Measurements from ENCODE around the gene CARM1. TPM values are rescaled to one million over a fixed set of nuclear protein-coding genes. Genes with fewer than 3 reads are reported as not detected.

The CARM1 gene
- 117 and 151 TPM in 2 replicates for total RNA-seq (2014; rRNA removed; shearing (Covaris generic))

DNA sequence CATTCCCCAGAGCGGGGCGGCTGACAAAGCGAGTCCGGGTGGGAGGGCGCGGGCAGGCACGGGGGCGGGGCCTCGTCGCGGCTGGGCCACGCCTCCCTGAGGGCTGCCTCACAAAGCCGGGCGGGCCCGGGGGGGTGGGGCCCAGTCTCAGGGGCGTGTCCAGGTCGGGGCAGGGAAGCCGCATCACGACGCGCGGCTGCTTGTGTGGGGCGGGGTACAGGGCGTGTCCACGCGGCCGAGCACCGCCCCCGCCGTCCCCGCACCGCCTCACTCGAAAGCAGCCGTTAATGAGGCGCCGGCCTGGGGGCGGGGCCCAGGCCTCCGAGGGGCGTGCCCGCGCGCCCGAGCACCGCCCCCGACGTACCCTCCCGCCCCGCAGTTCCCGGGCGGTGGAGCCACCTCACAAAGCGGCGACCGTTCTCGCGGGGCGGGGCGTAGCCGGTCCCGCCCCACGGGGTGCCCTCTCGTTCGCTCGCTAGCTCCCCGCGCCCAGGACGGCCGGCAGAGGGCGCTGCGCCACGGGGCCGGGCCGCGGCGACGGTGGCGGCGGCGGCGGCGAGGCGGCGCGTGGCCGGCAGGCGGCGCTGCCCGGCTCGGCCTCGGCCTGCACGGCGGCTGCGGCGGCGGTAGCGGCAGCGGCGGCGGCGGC is at the start of gene CARM1:
CARM1 (plus strand) TSS at position 599 of the 649 bp plus-strand sequence. CDS start 150 bp downstream, outside the sequence.
- peak; percentile 100 for DNase-seq
- no peaks in the 10 kb centered on the region for H3K27me3 ChIP-seq (ENCODE audit: control insufficient read depth, insufficient read depth, low read length)
- no peaks in the 10 kb centered on the region for H3K36me3 ChIP-seq (replicated peaks; ENCODE audit: control insufficient read depth, insufficient read depth, low read length)
- H3K4me3 ChIP-seq (ENCODE audit: insufficient read depth, low read depth, low read length), result peak within 1 kb of the TSS; percentile 72

- H3K4me3 ChIP-seq (ENCODE audit: insufficient read depth, low read depth, low read length), result no peak overlapping the region
- no peaks in the 10 kb centered on the region for H3K27me3 ChIP-seq (ENCODE audit: control insufficient read depth, insufficient read depth, low read length)
- peak; percentile 30 for DNase-seq
- H3K36me3 ChIP-seq (replicated peaks; ENCODE audit: control insufficient read depth, insufficient read depth, low read length), result peaks cover 24% of the 10 kb centered on the region
Observed at GRCh38 chr19:10823690-10824089, 47.7 kb upstream of the CARM1 start.

DNA sequence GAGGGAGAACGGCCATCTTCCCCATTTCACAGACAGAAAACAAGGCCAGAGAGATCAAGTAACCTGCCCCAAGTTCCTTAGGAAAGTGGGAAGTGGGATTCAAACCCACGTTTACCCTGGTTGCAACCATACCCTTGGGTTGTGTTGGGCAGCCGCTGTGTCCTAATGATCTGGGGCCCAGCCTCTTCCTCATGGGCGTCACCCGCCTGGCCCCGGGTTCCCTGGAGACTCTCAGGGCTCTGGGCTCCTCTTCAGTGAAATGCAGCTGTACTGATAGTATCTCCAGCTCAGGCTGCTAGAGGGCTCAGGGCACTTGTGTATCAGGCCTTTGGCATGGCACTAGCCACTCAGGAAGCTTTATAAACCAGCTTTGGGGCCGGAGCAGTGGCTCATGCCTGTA is 45.1 kb upstream of the CARM1 start:
- no peak overlapping the region for H3K4me3 ChIP-seq (ENCODE audit: insufficient read depth, low read depth, low read length)
- peak; percentile 21 for DNase-seq

GRCh38 chr19:10826846-10827245 is 44.5 kb upstream of the CARM1 start:
- no peak overlapping the region for H3K4me3 ChIP-seq (ENCODE audit: insufficient read depth, low read depth, low read length)
- DNase-seq, result no peak
- peaks cover 17% of the 10 kb centered on the region for H3K36me3 ChIP-seq (replicated peaks; ENCODE audit: control insufficient read depth, insufficient read depth, low read length)
- H3K27me3 ChIP-seq (ENCODE audit: control insufficient read depth, insufficient read depth, low read length), result no peaks in the 10 kb centered on the region

More for the DNA sequence above, 45.1 kb upstream of the CARM1 start:
- H3K36me3 ChIP-seq (replicated peaks; ENCODE audit: control insufficient read depth, insufficient read depth, low read length), result peaks cover 18% of the 10 kb centered on the region
- H3K27me3 ChIP-seq (ENCODE audit: control insufficient read depth, insufficient read depth, low read length), result no peaks in the 10 kb centered on the region

DNA sequence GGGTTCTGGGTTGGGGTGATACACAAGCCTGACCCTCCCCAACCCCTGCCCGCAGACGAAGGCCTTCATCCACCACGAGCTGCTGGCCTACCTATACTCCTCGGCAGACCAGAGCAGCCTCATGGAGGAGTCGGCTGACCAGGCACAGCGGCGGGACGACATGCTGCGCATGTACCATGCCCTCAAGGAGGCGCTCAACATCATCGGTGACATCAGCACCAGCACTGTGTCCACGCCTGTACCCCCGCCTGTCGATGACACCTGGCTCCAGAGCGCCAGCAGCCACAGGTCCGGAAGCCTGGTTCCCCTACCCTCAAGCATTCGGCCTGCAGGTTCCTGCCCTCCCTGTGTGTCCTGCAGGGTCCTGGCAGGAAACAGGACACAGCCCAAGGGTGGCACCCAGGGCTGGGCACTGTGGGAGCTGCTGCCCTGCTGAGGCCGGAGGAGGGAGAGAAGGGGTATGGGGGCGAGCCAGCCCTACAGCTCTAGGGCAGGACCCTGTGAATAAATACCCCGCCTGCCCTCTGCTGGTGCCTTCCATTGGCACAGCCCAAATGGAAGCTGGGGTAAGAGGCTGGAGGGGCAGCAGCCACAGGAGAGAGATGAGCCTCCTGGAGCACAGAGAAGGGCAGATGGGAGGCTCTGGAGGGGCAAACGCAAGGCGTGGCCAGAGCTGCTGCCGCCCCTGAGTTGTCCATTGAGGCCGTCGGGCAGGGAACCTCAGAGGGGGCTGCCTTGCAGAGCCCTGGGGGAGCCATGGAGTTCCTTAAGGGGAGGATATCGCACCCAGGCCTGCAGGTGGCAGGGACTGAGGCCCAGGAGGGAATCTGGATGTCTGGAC is 42.2 kb upstream of the CARM1 start:
- peak; percentile 82 for DNase-seq
- Histone ChIP-seq H3K4me3 (ENCODE audit: insufficient read depth, low read depth, low read length) (no peak overlapping the region), H3K27me3 (ENCODE audit: control insufficient read depth, insufficient read depth, low read length) (no peaks in the 10 kb centered on the region), H3K36me3 (replicated peaks; ENCODE audit: control insufficient read depth, insufficient read depth, low read length) (peaks cover 17% of the 10 kb centered on the region)

DNA sequence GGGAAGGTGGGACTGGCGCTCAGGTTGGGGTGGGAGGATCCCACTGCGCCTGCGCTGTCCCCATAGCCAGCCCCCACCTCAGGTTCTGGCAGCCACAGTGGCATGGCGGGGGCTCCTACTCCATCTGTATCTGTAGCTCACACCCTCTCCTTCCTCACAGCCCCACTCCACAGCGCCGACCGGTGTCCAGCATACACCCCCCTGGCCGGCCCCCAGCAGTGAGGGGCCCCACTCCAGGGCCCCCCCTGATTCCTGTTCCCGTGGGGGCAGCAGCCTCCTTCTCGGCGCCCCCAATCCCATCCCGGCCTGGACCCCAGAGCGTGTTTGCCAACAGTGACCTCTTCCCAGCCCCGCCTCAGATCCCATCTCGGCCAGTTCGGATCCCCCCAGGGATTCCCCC is 41.4 kb upstream of the CARM1 start:
- Histone ChIP-seq H3K4me3 (ENCODE audit: insufficient read depth, low read depth, low read length) (no peak overlapping the region), H3K27me3 (ENCODE audit: control insufficient read depth, insufficient read depth, low read length) (no peaks in the 10 kb centered on the region), H3K36me3 (replicated peaks; ENCODE audit: control insufficient read depth, insufficient read depth, low read length) (peaks cover 13% of the 10 kb centered on the region)
- peak; percentile 55 for DNase-seq

DNA sequence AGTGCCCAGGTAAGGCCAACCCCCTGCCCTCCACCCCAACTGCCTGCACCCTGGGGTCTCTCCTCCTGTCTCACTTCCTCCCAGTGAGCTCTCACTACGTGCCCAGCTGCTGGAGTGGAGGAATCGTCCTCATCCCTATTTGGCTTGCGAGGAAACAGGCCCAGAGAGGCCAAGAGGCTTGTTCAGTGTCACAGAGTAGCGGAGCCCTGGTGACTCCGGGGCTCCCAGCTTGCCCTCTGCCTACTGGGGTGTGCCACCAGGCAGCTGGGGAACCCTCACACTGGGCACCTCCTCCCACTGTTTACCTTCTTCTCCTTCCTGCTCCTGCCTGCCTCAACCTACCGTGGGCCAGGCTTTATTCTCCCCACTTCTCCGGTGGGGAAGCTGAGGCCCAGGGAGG is 41.0 kb upstream of the CARM1 start:
- Histone ChIP-seq H3K36me3 (replicated peaks; ENCODE audit: control insufficient read depth, insufficient read depth, low read length) (peaks cover 12% of the 10 kb centered on the region), H3K4me3 (ENCODE audit: insufficient read depth, low read depth, low read length) (no peak overlapping the region), H3K27me3 (ENCODE audit: control insufficient read depth, insufficient read depth, low read length) (no peaks in the 10 kb centered on the region)
- peak; percentile 39 for DNase-seq

DNA sequence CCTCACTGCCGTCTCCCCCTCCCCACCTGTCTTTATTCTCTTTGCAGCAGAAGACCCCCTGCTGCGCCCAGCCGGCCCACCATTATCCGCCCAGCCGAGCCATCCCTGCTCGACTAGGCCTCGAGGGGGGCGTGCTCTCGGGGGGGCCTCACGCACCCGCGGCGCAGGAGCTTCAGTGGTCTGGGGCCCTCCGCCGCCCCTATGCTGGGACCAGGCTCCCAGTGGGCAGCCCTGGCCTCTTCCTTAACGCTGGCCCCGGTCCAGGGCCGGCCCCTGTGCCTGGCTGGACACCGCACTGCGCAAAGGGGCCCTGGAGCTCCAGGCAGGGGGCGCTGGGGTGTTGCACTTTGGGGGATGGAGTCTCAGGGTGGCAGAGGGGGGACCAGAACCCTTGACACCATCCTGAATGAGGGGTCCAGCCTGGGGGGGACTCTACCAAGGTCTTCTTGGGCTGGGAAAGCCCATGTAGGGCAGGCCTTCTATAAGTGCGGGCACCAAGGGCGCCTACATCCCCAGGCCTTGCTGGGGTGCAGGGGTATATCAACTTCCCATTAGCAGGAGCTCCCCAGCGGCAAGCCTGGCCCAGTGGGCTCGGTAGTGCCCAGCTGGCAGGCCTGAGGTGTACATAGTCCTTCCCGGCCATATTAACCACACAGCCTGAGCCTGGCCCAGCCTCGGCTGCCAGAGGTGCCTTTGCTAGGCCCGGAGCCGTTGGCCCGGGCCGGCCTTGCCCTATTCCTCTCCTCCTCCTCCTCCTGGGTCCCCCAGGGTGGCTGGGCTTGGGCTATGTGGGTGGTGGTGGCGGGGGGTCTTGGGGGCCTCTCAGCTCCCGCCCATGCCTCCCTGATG is 40.2 kb upstream of the CARM1 start:
- DNase-seq, result peak; percentile 57
- peaks cover 10% of the 10 kb centered on the region for H3K36me3 ChIP-seq (replicated peaks; ENCODE audit: control insufficient read depth, insufficient read depth, low read length)
- no peaks in the 10 kb centered on the region for H3K27me3 ChIP-seq (ENCODE audit: control insufficient read depth, insufficient read depth, low read length)
- H3K4me3 ChIP-seq (ENCODE audit: insufficient read depth, low read depth, low read length), result no peak overlapping the region

- Histone ChIP-seq H3K36me3 (replicated peaks; ENCODE audit: control insufficient read depth, insufficient read depth, low read length) (peaks cover 8% of the 10 kb centered on the region), H3K27me3 (ENCODE audit: control insufficient read depth, insufficient read depth, low read length) (no peaks in the 10 kb centered on the region; the same call in 1 of the 2 replicates), H3K4me3 (ENCODE audit: insufficient read depth, low read depth, low read length) (no peak overlapping the region)
- DNase-seq, result peak; percentile 33
Observed at GRCh38 chr19:10831987-10832938, 39.1 kb upstream of the CARM1 start.

DNA sequence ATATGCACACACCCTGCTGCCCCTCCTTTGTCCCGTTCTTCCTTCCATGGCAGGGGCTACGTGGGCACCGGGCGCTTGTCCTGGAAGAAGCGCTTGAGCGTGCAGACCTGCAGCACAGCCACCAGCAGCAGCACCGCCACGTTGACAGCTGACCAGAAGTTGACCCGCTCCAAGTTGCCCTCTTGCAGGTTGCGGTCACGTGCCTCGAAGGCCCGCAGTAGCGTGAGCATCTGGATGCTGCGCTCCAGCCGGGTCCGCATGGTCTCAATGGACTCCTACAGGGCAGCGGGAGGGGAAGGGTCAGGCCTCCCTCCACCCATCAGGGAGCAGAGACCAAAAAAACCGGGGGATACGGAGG is 38.4 kb upstream of the CARM1 start:
- H3K4me3 ChIP-seq (ENCODE audit: insufficient read depth, low read depth, low read length), result no peak overlapping the region
- H3K27me3 ChIP-seq (ENCODE audit: control insufficient read depth, insufficient read depth, low read length), result no peaks in the 10 kb centered on the region; the same call in 1 of the 2 replicates
- DNase-seq, result peak; percentile 36
- H3K36me3 ChIP-seq (replicated peaks; ENCODE audit: control insufficient read depth, insufficient read depth, low read length), result peaks cover 8% of the 10 kb centered on the region

DNA sequence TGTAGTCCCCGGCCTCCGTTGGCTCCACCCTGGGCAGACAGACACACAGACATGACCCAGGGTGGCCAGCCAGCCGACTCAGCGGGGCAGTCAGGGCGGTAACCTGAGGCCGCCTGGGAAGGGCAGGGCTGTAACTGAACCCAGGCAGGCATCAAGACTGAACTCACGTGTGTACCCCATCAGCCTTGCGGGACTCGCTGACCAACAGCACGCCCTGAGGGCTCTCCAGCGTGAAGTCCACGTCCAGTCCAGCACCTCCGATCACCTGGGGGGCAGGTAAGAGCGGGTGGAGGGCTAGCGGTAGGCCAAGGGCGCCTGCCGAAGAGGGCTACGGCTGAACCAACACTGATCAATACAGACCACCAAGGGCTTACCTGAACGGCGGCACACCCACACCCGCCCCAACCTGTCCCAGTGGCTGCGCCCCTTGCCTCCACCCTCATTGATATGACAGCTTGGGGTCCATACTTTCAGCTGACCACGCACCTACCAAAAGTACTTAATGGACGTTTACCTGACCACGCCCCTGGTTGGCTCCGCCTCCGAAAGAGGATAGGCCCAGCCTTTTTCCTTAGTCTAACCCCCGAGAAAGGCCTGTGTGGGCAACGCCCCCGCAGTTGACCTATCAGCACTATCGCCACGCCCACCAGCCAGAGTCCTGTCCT is 36.1 kb upstream of the CARM1 start:
- no peak for DNase-seq
- H3K36me3 ChIP-seq (replicated peaks; ENCODE audit: control insufficient read depth, insufficient read depth, low read length), result peaks cover 8% of the 10 kb centered on the region
- no peaks in the 10 kb centered on the region; the same call in 1 of the 2 replicates for H3K27me3 ChIP-seq (ENCODE audit: control insufficient read depth, insufficient read depth, low read length)
- peak overlapping the region; percentile 48 for H3K4me3 ChIP-seq (ENCODE audit: insufficient read depth, low read depth, low read length)

DNA sequence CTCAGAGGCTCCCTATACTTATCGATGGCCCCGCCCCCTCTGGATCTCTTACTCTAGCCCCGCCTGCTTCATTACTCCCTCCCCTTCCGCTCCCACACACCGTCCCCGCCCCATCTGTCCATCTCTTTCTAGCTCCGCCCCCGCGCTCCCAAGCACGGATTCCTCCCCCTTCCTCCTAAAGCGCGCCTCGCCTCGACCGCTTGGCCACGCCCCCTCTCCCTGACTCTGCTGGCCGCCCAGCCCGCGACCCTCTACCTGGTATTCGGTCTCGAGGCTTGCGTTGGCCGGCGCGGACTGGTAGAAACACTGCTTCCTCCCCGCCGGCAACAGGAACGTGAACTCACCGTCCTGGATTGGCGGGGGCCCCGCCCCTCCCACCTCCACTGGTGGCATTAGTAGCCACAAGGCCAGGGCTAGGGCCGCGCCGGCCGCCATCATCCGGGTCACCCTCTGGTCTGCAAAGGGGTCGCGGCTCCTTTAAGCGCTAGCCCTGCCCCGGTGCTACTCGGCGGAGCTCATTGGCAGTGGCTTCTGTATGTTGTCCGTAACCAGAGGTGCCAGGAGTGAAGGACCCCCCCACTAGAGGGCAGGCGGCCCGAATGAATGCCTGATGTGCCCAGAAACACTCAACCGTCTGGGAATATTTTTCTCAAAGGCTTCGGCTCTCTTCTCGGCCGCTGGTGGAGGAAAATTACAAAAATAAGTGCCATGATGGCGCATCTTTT is 35.4 kb upstream of the CARM1 start, which contains the start of gene TMED1:
TMED1 (minus strand) TSS at position 459 of the 725 bp plus-strand sequence; CDS start at position 438, 21 bp downstream.
- Histone ChIP-seq H3K4me3 (ENCODE audit: insufficient read depth, low read depth, low read length) (peak within 1 kb of the TSS; percentile 72), H3K27me3 (ENCODE audit: control insufficient read depth, insufficient read depth, low read length) (no peaks in the 10 kb centered on the region; the same call in 1 of the 2 replicates), H3K36me3 (replicated peaks; ENCODE audit: control insufficient read depth, insufficient read depth, low read length) (peaks cover 7% of the 10 kb centered on the region)
- peak; percentile 100 for DNase-seq
